NOMO-1 treated with DMSO at 0.1 percent for 48 hours (cell line): ENCODE measurements around the gene MUCL1.

ENCODE experiments used
- DNase-seq: peaks from one replicate; lab custom pipeline; 2025; ENCODE audit not compliant: unreplicated experiment; lab: John Stamatoyannopoulos, UW

MUCL1 gene

DNA sequence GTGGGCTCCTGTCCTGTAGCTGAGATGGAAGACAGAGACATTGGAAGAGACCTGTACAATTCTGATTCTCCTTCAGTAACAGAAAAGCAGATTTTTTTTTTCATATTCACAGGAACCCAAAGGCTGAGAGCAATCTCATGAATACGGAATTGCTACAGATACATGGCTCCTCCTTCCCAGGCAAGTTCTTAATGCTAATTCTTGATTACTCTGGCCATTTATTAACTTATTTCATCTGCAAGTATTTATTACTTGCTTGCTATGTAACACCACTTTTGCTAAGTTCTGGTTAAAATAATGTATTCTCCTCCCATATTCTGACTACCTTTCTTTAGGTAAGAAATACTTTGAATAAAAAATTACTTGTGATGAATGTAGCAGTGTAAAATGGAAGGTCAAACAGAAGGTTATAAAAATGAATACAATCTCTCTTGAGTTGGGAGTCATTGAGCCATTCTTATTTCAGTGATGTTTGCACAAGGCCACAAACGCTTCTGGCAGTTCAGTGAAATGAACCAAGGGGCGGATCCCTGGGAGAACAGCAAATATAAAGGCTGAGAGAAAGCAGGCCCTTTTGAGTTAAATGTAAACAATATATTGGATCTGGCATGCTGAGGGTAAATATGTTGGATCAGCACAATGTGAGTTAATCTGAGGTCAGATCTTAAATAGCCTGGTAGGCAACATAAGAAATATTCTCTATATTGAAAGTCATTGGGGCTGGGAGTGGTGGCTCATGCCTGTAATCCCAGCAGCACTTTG lies 37.6 kb downstream of the MUCL1 start:
- no peak for DNase-seq
